ENCODE measurements around the gene BICC1.

The BICC1 gene

DNA sequence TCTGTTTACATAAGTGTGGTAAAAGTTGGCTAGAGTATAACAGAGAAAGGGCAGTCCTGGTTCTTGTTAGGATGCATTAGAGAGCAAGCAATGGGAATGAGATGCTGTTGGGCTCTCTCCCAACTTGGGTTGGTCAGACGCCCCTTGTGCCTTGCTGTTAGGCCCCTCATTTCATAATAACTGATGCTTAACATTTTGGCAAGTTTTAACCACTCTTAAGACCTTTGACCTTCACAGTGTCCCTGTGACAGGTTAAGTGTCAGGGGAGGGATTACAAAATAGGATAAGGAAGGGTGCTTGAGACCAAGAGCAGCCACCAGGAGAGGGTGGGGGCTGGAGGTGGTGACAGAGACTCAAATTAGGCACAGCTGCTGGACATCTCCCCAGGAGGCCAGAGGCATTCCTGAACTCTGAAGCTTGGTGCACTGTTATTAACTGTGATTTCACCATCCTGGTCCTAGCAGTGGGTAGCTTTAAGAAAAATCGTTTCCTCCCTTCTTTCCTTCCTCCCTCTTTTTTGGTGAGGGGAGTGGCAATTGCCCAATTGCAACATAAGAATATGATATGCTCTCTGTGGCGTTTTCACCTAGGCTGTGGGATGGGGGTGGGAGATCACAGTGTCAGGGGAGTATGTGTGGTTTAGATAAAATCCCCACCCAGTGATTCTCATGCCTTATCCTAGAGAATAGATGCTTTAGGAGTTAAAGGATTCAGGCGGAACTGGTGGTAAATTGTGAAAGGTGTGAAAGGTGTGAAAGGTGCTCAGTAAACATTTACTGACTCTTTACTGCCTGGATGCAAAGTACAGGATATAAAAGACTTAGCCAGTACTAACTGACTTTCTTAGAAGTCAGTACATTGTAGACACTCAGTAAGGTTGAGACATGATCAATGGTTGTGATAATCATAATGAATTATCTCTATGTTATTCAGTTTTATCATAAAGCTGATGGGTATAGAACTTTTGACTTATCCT, 270.5 kb downstream of the BICC1 start:
- Histone ChIP-seq H3K4me3 (ENCODE audit: insufficient read depth, low read depth, low read length) (no peak overlapping the region), H3K9me3 (ENCODE audit: control insufficient read depth, low read length) (no peaks in the 10 kb centered on the region), H3K4me1 (ENCODE audit: control insufficient read depth, insufficient read depth, low read length) (no peaks in the 10 kb centered on the region), H3K27ac (ENCODE audit: insufficient read depth, low read depth, low read length, poor library complexity, severe bottlenecking) (no peak overlapping the region), H3K27me3 (ENCODE audit: control insufficient read depth, insufficient read depth, low read length, poor library complexity, severe bottlenecking) (no peaks in the 10 kb centered on the region), H3K36me3 (ENCODE audit: control insufficient read depth, insufficient read depth, low read length) (no peaks in the 10 kb centered on the region)
- WGBS, 2 experiments: 82 to 96% methylated on average over 3 to 4 of the region's 4 CpGs

GRCh38 chr10:58784361-58784760, 271.7 kb downstream of the BICC1 start:
- Histone ChIP-seq H3K27ac (ENCODE audit: insufficient read depth, low read depth, low read length, poor library complexity, severe bottlenecking) (no peak overlapping the region), H3K4me1 (ENCODE audit: control insufficient read depth, insufficient read depth, low read length) (no peaks in the 10 kb centered on the region), H3K27me3 (ENCODE audit: control insufficient read depth, insufficient read depth, low read length, poor library complexity, severe bottlenecking) (no peaks in the 10 kb centered on the region), H3K4me3 (ENCODE audit: insufficient read depth, low read depth, low read length) (no peak overlapping the region), H3K9me3 (ENCODE audit: control insufficient read depth, low read length) (no peaks in the 10 kb centered on the region), H3K36me3 (ENCODE audit: control insufficient read depth, insufficient read depth, low read length) (no peaks in the 10 kb centered on the region)
- WGBS, 2 experiments: 84 to 91% methylated on average over 2 of the region's 4 CpGs

GRCh38 chr10:58785354-58785753, 272.7 kb downstream of the BICC1 start:
- H3K27me3 ChIP-seq (ENCODE audit: control insufficient read depth, insufficient read depth, low read length, poor library complexity, severe bottlenecking): no peaks in the 10 kb centered on the region
- no peak overlapping the region for H3K4me3 ChIP-seq (ENCODE audit: insufficient read depth, low read depth, low read length)
- H3K36me3 ChIP-seq (ENCODE audit: control insufficient read depth, insufficient read depth, low read length): no peaks in the 10 kb centered on the region
- H3K27ac ChIP-seq (ENCODE audit: insufficient read depth, low read depth, low read length, poor library complexity, severe bottlenecking): no peak overlapping the region
- no peaks in the 10 kb centered on the region for H3K9me3 ChIP-seq (ENCODE audit: control insufficient read depth, low read length)
- 83 to 91% methylated on average over 3 of the region's 3 CpGs for WGBS, 2 experiments
- H3K4me1 ChIP-seq (ENCODE audit: control insufficient read depth, insufficient read depth, low read length): no peaks in the 10 kb centered on the region

- H3K4me3 ChIP-seq (ENCODE audit: insufficient read depth, low read depth, low read length): no peak overlapping the region
- no peaks in the 10 kb centered on the region for H3K4me1 ChIP-seq (ENCODE audit: control insufficient read depth, insufficient read depth, low read length)
- WGBS, 2 experiments: 91 to 93% methylated on average over 5 to 6 of the region's 6 CpGs
- no peaks in the 10 kb centered on the region for H3K9me3 ChIP-seq (ENCODE audit: control insufficient read depth, low read length)
- no peaks in the 10 kb centered on the region for H3K27me3 ChIP-seq (ENCODE audit: control insufficient read depth, insufficient read depth, low read length, poor library complexity, severe bottlenecking)
- H3K27ac ChIP-seq (ENCODE audit: insufficient read depth, low read depth, low read length, poor library complexity, severe bottlenecking): no peak overlapping the region
- H3K36me3 ChIP-seq (ENCODE audit: control insufficient read depth, insufficient read depth, low read length): no peaks in the 10 kb centered on the region
Observed at GRCh38 chr10:58791137-58791536, 278.5 kb downstream of the BICC1 start.

DNA sequence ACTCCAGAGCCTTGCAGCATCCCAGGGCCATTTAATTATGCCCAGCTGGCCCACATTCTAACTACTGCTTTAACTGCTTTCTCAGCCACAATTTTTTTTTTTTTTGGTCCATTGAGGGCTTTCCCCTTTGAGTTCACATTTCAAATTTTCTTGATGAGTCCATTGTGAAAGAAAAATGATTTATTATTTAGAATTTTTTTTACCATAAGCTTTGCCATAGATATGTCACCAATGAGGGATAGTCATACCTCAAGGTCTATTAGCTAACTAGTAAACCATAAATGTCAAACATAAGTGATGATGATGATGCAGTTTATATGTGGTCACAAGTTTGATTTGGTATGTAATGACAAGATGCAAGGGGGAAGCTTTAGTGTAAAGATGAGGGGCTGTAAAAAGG, 282.9 kb downstream of the BICC1 start:
- H3K4me1 ChIP-seq (ENCODE audit: control insufficient read depth, insufficient read depth, low read length): no peaks in the 10 kb centered on the region
- no peaks in the 10 kb centered on the region for H3K36me3 ChIP-seq (ENCODE audit: control insufficient read depth, insufficient read depth, low read length)
- no peaks in the 10 kb centered on the region for H3K27me3 ChIP-seq (ENCODE audit: control insufficient read depth, insufficient read depth, low read length, poor library complexity, severe bottlenecking)
- no peaks in the 10 kb centered on the region for H3K9me3 ChIP-seq (ENCODE audit: control insufficient read depth, low read length)
- H3K4me3 ChIP-seq (ENCODE audit: insufficient read depth, low read depth, low read length): no peak overlapping the region
- no peak overlapping the region for H3K27ac ChIP-seq (ENCODE audit: insufficient read depth, low read depth, low read length, poor library complexity, severe bottlenecking)

- Histone ChIP-seq H3K4me1 (ENCODE audit: control insufficient read depth, insufficient read depth, low read length) (no peaks in the 10 kb centered on the region), H3K27me3 (ENCODE audit: control insufficient read depth, insufficient read depth, low read length, poor library complexity, severe bottlenecking) (no peaks in the 10 kb centered on the region), H3K9me3 (ENCODE audit: control insufficient read depth, low read length) (no peaks in the 10 kb centered on the region), H3K27ac (ENCODE audit: insufficient read depth, low read depth, low read length, poor library complexity, severe bottlenecking) (no peak overlapping the region), H3K36me3 (ENCODE audit: control insufficient read depth, insufficient read depth, low read length) (no peaks in the 10 kb centered on the region), H3K4me3 (ENCODE audit: insufficient read depth, low read depth, low read length) (no peak overlapping the region)
- WGBS, 2 experiments: 78% methylated on average over 5 to 6 of the region's 7 CpGs
Observed at GRCh38 chr10:58796242-58796641, 283.6 kb downstream of the BICC1 start.

DNA sequence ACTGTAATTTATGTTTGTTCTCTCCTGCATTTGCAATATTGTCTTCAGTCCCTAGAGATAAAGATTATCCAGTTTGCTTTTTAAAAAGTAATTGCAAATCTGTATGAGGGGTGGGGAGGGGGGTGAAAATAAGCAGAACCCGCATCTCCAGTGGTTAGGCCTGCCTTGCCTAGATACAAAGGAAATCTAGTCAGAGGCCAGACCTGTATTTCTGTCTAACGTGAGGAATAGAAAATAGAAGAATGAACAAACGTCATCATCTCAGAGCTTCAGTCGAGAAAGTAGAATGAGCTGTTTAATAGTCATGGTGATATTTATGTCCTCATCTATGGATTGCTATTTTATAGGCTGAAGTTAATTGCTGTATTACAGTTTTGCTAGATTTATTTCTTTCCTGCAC, 284.2 kb downstream of the BICC1 start:
- 69 to 70% methylated on average over 4 of the region's 4 CpGs for WGBS, 2 experiments
- Histone ChIP-seq H3K36me3 (ENCODE audit: control insufficient read depth, insufficient read depth, low read length) (no peaks in the 10 kb centered on the region), H3K27ac (ENCODE audit: insufficient read depth, low read depth, low read length, poor library complexity, severe bottlenecking) (no peak overlapping the region), H3K4me3 (ENCODE audit: insufficient read depth, low read depth, low read length) (no peak overlapping the region), H3K4me1 (ENCODE audit: control insufficient read depth, insufficient read depth, low read length) (no peaks in the 10 kb centered on the region), H3K27me3 (ENCODE audit: control insufficient read depth, insufficient read depth, low read length, poor library complexity, severe bottlenecking) (no peaks in the 10 kb centered on the region), H3K9me3 (ENCODE audit: control insufficient read depth, low read length) (no peaks in the 10 kb centered on the region)

DNA sequence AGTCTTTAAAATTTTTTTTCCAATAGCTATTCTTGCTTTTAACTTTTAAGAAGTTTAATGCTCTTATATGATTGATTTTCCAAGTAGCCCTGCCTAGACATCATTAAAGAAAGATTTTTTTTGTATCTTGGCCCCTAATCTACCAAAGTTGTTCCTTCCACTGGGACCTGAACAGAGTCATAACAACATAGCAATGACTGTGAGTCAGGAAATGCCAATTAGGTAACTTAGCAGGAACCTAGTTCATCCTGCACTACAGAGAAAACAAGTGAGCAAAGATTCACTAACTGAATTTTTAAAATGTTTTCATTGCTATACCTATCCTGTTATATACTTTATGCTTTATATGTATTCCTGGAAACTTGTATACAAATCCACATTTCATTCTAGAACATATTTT, 284.7 kb downstream of the BICC1 start:
- Histone ChIP-seq H3K27me3 (ENCODE audit: control insufficient read depth, insufficient read depth, low read length, poor library complexity, severe bottlenecking) (no peaks in the 10 kb centered on the region), H3K4me3 (ENCODE audit: insufficient read depth, low read depth, low read length) (no peak overlapping the region), H3K9me3 (ENCODE audit: control insufficient read depth, low read length) (no peaks in the 10 kb centered on the region), H3K36me3 (ENCODE audit: control insufficient read depth, insufficient read depth, low read length) (no peaks in the 10 kb centered on the region), H3K4me1 (ENCODE audit: control insufficient read depth, insufficient read depth, low read length) (no peaks in the 10 kb centered on the region), H3K27ac (ENCODE audit: insufficient read depth, low read depth, low read length, poor library complexity, severe bottlenecking) (no peak overlapping the region)

- Histone ChIP-seq H3K36me3 (ENCODE audit: control insufficient read depth, insufficient read depth, low read length) (no peaks in the 10 kb centered on the region), H3K9me3 (ENCODE audit: control insufficient read depth, low read length) (no peaks in the 10 kb centered on the region), H3K4me3 (ENCODE audit: insufficient read depth, low read depth, low read length) (no peak overlapping the region), H3K4me1 (ENCODE audit: control insufficient read depth, insufficient read depth, low read length) (no peaks in the 10 kb centered on the region), H3K27me3 (ENCODE audit: control insufficient read depth, insufficient read depth, low read length, poor library complexity, severe bottlenecking) (no peaks in the 10 kb centered on the region), H3K27ac (ENCODE audit: insufficient read depth, low read depth, low read length, poor library complexity, severe bottlenecking) (no peak overlapping the region)
- WGBS, 2 experiments: 84 to 86% methylated on average over 1 of the region's 1 CpG
Observed at GRCh38 chr10:58802047-58802446, 289.4 kb downstream of the BICC1 start.

DNA sequence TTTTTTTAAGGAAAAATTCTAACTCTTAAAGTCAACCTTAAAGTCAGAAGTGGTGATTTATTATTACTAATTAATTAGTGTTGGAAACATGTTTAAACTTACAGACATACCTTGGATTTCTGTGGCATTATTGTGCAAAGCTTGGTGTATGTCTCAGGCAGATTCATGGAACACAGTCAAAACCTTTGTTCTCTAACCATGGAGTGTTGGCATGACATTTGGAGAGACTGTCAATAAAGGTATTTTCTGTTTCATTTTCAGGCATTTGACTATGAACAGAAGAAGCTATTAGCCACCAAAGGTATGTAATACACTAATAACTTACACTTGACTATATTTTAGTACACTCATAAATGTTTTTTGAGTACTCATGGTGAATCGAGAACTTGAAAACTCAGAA, 293.7 kb downstream of the BICC1 start:
- H3K4me1 ChIP-seq (ENCODE audit: control insufficient read depth, insufficient read depth, low read length): no peaks in the 10 kb centered on the region
- H3K27ac ChIP-seq (ENCODE audit: insufficient read depth, low read depth, low read length, poor library complexity, severe bottlenecking): no peak overlapping the region
- H3K27me3 ChIP-seq (ENCODE audit: control insufficient read depth, insufficient read depth, low read length, poor library complexity, severe bottlenecking): no peaks in the 10 kb centered on the region
- H3K9me3 ChIP-seq (ENCODE audit: control insufficient read depth, low read length): no peaks in the 10 kb centered on the region
- H3K36me3 ChIP-seq (ENCODE audit: control insufficient read depth, insufficient read depth, low read length): no peaks in the 10 kb centered on the region
- no peak overlapping the region for H3K4me3 ChIP-seq (ENCODE audit: insufficient read depth, low read depth, low read length)
- WGBS, 2 experiments: no CpG with 5 or more reads among the region's 1 CpG
